ENCODE measurements around the gene SHC3. TPM values are rescaled to one million over a fixed set of nuclear protein-coding genes. Genes with fewer than 3 reads are reported as not detected.

The SHC3 gene
- total and polyA plus RNA-seq, 2 of the 4 experiments (the other 2 are of a cell fraction), result 4.5 to 13.3 TPM

- no peak overlapping the region for H4K5ac ChIP-seq (ENCODE audit: low read depth, low read length)
- peaks cover 18 to 71% of the 10 kb centered on the region in 2 experiments for H3K79me1 ChIP-seq (ENCODE audit: low read depth in 1 of 2, low read length in 2 of 2)
- no peak overlapping the region for H3K4me3 ChIP-seq (ENCODE audit: insufficient read depth, low read depth, low read length)
- peaks cover 15% of the 10 kb centered on the region for H3K4me1 ChIP-seq (ENCODE audit: control insufficient read depth, insufficient read depth, low read length)
- H4K8ac ChIP-seq (ENCODE audit: low read depth in 2 of 2, low read length in 2 of 2), result no peak overlapping the region
- no peak overlapping the region for H2AK5ac ChIP-seq (ENCODE audit: low read depth, low read length)
- no peak overlapping the region for H2BK15ac ChIP-seq (ENCODE audit: low read depth, low read length)
- H4K20me1 ChIP-seq (ENCODE audit: insufficient read depth, low read length), result no peaks in the 10 kb centered on the region
- H2BK120ac ChIP-seq (ENCODE audit: low read depth, low read length), result no peak overlapping the region
- no peaks in the 10 kb centered on the region for H3K9me3 ChIP-seq (ENCODE audit: control insufficient read depth, insufficient read depth, low read length)
- BruUV-seq (replicated peaks), result no TSS peak
- TF ChIP-seq FOS (IDR thresholded peaks at IDR 0.05; ENCODE audit: low read depth, low read length) (no peak), RFX5 (IDR thresholded peaks at IDR 0.05; ENCODE audit: low read depth, low read length) (no peak), CEBPB (IDR thresholded peaks at IDR 0.05; ENCODE audit: low read depth, low read length) (no peak), CHD1 (IDR thresholded peaks at IDR 0.05; ENCODE audit: low read depth, low read length) (no peak), POLR2A (IDR thresholded peaks at IDR 0.05; ENCODE audit: low read depth, low read length) (no peak), SMC3 (IDR thresholded peaks at IDR 0.05; ENCODE audit: low read depth, low read length) (no peak), USF2 (IDR thresholded peaks at IDR 0.05; ENCODE audit: low read depth, low read length) (no peak), MXI1 (IDR thresholded peaks at IDR 0.05; ENCODE audit: borderline replicate concordance, low read depth, low read length) (no peak), NFE2L2 (IDR thresholded peaks at IDR 0.05; ENCODE audit: low read depth, low read length) (no peak), MAZ (IDR thresholded peaks at IDR 0.05; ENCODE audit: borderline replicate concordance, low read depth, low read length) (no peak), BHLHE40 (IDR thresholded peaks at IDR 0.05; ENCODE audit: low read depth, low read length) (no peak), CTCF (conservative IDR thresholded peaks at IDR 0.05; ENCODE audit: low read depth, low read length) (no peak), RAD21 (IDR thresholded peaks at IDR 0.05; ENCODE audit: low read length) (no peak), MAFK (IDR thresholded peaks at IDR 0.05; ENCODE audit: low read depth, low read length) (no peak), RCOR1 (IDR thresholded peaks at IDR 0.05; ENCODE audit: insufficient replicate concordance, low read length) (no peak), ELK1 (IDR thresholded peaks at IDR 0.05; ENCODE audit: borderline replicate concordance, low read depth, low read length) (no peak)
- no peak overlapping the region for H2AK9ac ChIP-seq (replicated peaks; ENCODE audit: low read depth, low read length, poor library complexity)
- ChIA-PET POLR2A (ENCODE audit: unreplicated experiment) (no interaction called here), CTCF (no interaction called here)
- H4K91ac ChIP-seq (ENCODE audit: insufficient read depth, low read depth, low read length), result no peak overlapping the region
- no peak overlapping the region for H3K56ac ChIP-seq (ENCODE audit: extremely low read depth, insufficient read depth, low read length)
- 100% methylated on average over 2 of the region's 5 CpGs; no CpG with 5 or more reads in 1 of the 2 experiments for WGBS, 2 experiments (ENCODE audit: extremely low coverage in 2 of 2, insufficient read length in 1 of 2)
- no peak overlapping the region for H3K4ac ChIP-seq (ENCODE audit: low read depth, low read length)
- H3K27me3 ChIP-seq (ENCODE audit: control insufficient read depth, insufficient read depth, low read length), result no peaks in the 10 kb centered on the region
- H3K9ac ChIP-seq (ENCODE audit: low read depth, low read length), result no peak overlapping the region
- no peak overlapping the region for H3K27ac ChIP-seq (ENCODE audit: insufficient read depth, low read length)
- ATAC-seq (ENCODE audit: low read depth) (no peak), DNase-seq (no peak)
- H2AFZ ChIP-seq (replicated peaks; ENCODE audit: low read length, poor library complexity), result no peak overlapping the region
- no peak overlapping the region for H2BK5ac ChIP-seq (ENCODE audit: low read depth, low read length, poor library complexity, severe bottlenecking)
- no peak overlapping the region for H2BK20ac ChIP-seq (ENCODE audit: low read depth, low read length)
- H3K9me1 ChIP-seq (ENCODE audit: insufficient read depth, low read length), result 0 out of 2 replicates have a peak, but pooled peaks cover 3% of the 10 kb centered on the region
- H3K14ac ChIP-seq (replicated peaks; ENCODE audit: low read depth, low read length), result no peak overlapping the region
- H3K23ac ChIP-seq (ENCODE audit: low read depth, low read length), result no peak overlapping the region
- intact Hi-C loops (cut with micrococcal nuclease) (no loop called here), dilution Hi-C loops (cut with HindIII; ENCODE audit: low sequenced_read_pairs, unreplicated experiment) (no loop called here), in situ Hi-C loops (cut with MboI; ENCODE audit: low sequenced_read_pairs) (no loop called here)
- H3K18ac ChIP-seq (ENCODE audit: low read depth, low read length), result no peak overlapping the region
- H3K36me3 ChIP-seq (ENCODE audit: control insufficient read depth, insufficient read depth, low read length), result no peaks in the 10 kb centered on the region
- H3K4me2 ChIP-seq (ENCODE audit: low read depth, low read length), result no peak overlapping the region
Measured at GRCh38 chr9:89143266-89143665, 35.4 kb downstream of the SHC3 start.
